SH-SY5Y (cell line): ENCODE results near the gene TBC1D22A.

ENCODE experiments used
- GATA2 ChIP-seq: IDR thresholded peaks from 2 replicates; pipeline ENCODE4 v1.6.1; 2011; ENCODE audit warnings: mild to moderate bottlenecking, low read depth, low read length
- GATA3 ChIP-seq: IDR thresholded peaks from 2 replicates; pipeline ENCODE4 v1.6.1; 2011; ENCODE audit warnings: low read depth, mild to moderate bottlenecking, low read length, moderate library complexity

The TBC1D22A gene

DNA sequence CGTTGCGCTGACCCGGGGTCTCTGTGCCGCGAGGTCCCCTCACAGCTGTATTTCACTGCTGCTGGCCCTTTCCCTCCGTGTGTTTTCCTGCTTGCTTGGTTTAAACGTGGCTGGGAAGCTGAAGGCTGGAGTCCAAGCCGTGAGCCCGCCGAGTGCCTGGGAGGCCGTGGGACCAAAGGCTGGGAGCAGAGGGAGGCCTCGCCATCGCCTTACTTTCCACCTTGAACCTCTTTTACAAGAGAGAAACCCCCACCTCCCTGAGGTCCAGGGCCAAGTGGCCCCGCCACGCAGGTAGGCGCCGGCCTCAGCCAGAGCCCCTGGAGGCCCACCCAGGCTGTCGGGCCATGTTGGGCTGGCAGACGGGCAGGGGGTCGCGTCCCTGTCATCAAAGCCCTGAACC, 411.6 kb downstream of the TBC1D22A start:
- TF ChIP-seq GATA3 = no peak
- TF ChIP-seq GATA2 = no peak

DNA sequence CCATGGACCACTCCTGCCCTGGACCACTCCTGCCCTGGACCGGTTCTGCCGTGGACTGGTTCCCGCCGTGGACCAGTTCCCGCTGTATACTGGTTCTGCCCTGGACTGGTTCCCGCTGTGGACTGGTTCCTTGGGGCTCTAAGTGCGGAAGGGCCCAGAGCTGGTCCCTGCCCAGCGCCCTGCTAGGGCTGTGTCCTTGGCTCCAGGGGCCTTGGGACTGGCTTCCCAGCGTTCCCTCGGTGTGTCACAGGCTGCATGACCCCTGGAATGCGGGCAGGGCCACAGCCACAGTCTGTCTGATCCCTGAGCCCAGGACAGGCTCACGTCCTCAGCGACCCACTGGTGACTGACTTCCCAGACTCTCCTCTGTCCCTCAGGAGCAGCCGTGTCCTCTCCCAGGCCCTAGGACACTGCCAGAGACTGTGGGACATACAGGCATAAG, 412.2 kb downstream of the TBC1D22A start:
- TF ChIP-seq GATA2 (no peak), GATA3 (no peak)

DNA sequence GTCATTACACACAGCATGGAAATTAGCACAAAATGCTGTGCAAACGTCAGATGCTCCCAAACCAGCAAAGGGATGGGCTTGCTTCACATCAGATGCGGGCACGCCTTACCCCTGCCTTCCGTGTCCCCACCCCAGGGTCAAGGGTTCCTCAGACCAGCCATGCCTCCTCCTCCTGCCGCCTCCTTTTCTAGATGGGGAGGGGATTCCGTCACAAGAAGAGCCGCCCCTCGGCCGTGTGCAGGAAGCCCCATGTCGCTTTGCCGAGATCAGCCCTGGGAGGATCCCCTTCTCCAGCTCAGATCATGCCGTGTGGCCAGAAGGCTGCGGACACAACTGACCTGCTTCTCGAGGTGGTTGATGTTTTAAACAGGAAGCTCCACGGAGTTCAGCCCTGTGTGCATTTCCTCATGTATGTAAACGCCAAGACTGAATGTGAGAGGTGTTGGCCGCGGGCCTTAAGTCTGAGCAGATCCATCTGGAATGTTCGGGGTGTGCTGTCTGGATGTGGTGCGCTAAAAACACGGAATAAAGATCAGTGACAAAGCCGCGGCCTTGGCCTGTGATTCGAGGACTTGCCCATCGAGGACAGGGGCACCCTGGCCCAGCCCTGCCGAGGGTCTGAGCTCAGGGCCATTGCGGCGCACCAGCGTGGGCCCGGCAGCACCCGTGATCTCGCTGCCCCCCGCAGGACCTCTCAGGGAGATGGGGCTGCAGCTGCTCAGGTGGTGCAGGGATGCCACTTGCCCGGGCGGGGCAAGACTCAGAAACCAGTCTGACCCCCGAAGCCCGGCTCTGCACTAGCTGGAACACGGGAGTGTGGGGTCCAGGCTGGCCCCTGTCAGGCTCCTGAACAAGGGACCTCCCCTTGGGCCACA, 412.9 kb downstream of the TBC1D22A start:
- TF ChIP-seq GATA3 = no peak
- no peak for TF ChIP-seq GATA2

DNA sequence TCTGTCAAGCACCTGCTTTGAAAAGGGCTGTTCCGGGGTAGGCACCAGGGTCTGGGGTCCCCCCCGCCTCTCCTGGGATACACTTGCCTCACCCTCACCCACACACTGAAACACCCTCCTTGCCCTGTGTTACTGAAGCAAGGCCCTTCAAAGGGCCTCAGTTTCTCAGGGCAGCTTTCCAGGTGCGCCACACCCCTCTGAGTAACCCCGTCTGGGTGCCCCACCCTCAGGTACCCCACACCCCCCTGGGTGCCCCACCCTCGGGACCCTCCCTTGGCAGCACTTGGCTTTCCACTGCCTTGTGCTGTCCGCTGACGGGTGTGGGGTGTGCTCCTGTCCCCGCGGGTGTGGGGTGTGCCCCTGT, 413.6 kb downstream of the TBC1D22A start:
- no peak for TF ChIP-seq GATA3
- no peak for TF ChIP-seq GATA2

DNA sequence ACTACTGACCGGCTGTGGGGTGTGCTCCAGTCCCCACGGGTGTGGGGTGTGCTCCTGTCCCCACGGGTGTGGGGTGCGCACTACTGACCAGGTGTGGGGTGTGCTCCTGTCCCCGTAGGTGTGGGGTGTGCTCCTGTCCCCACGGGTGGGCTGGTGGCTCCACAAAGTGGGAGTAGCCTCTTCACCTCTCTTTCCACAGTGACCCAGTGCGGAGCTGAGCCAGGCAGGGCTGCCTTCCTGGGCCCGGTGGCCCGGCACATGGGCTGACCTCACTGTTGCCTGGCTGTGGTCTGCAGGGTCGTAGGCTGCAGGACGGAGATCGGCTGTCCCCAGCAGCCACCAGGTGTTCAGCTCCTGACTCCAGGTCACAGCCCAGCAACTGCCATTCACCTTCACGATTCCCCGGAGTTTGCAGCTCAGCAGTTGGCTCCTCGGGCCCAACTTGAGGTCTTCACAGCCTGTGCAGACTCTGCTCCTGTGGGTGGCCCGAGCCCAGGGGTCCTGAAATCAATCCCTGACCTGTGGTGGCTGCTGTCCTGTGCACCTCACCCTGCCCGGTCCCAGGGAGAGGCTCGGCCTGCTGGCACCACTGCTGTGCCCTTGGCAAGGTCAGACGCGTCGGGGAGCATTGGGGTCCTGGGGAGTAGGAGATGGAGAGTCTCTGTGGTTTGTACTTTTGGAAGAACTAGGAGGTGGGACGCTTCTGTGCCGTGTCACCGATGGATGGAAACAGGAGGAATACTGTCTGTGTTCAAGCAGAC, 414.3 kb downstream of the TBC1D22A start:
- TF ChIP-seq GATA2 (no peak), GATA3 (no peak)

DNA sequence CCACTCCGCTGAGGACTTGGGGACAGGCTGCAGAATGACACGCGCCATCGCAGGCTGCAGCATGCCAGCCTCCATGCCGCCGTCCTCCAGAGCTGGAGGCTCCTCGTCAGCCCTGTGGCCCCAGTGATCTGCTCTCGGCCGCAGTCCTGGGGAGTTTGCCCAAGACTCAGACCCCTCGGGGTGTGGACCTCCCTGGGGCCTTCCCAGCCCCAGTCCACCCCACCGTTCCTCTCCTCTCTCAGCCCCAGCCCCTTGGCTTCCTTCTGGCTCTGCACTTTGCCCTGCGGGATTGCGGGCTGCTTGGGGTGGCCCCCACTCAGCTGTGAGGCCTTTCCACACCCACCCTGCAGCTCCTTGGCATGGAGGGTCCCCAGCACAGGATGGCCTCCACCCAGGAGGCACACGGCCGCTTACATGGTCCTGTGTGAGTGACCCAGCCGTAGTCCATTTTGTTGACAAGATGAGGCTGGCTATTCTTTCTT, 414.9 kb downstream of the TBC1D22A start:
- TF ChIP-seq GATA2 (no peak), GATA3 (no peak)

DNA sequence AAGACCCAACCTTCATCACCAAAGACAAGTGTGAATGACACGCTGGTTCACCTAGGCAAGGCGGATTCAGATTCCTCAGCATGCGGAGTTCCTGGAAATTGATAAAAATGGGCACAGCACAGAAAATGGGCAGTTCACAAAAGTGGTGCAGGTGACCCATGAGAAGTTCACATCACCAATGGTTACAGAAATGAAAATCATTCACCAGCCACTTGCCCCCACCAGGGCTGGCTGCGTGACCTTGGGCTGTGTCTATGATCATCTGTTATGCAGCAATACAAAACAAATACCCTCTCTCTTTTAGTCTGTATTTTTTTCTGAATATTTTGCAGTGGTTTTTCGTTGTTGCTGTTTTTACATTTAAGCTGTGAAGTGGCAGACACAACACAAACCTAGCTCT, 415.9 kb downstream of the TBC1D22A start:
- TF ChIP-seq GATA2 = no peak
- no peak for TF ChIP-seq GATA3

DNA sequence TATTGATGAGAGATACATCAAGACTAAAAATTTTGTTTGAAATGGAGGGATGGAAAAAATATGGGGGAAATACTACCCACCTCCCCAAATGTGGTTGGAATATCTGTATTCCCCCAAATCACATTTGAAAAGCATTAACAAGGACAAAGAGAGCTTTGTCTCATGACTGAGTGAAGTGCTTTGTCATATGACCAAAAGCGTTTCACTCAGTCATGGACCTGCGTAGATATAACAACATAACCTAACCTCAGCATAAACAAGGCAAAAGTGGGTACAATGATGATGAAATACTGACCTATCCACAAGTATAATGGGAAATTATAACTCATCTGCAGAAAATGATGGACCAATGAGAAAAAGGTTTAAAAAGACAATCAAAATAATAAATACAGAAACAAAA, 418.3 kb downstream of the TBC1D22A start:
- TF ChIP-seq GATA2 (no peak), GATA3 (no peak)

DNA sequence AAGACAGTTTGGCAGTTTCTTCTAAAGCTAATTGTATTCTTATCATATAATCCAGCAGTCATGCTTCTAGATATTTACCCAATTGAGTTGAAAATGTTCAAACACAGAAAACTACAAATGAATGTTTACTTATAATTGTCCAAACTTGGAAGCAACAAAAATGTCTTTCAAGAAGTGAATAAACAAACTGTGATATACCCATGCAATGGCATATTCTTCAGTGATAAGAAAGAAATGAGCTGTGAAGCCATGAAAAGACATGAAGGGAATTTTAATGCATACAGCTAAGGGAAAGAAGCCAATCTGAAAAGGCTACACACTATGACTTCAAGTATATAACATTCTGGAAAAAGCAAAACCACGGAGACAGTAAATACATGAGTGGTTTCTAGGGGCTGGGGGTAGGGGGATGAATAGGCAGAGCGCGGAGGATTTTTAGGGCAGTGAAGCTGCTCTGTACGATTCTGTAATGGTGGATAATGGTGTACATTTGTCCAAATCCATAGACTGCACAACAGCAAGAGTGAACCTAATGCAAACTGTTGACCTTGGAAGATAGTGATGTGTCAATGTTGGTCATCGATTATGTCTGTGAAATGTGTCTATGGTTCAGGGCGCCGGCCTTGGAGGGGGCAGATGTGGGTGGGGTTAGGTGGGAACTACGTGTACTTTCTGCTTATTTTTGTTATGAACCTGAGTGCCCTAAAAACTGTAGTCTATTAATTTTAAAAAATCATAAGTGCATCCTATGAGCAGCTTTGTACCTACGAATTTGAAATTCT, 424.9 kb downstream of the TBC1D22A start:
- no peak for TF ChIP-seq GATA3

DNA sequence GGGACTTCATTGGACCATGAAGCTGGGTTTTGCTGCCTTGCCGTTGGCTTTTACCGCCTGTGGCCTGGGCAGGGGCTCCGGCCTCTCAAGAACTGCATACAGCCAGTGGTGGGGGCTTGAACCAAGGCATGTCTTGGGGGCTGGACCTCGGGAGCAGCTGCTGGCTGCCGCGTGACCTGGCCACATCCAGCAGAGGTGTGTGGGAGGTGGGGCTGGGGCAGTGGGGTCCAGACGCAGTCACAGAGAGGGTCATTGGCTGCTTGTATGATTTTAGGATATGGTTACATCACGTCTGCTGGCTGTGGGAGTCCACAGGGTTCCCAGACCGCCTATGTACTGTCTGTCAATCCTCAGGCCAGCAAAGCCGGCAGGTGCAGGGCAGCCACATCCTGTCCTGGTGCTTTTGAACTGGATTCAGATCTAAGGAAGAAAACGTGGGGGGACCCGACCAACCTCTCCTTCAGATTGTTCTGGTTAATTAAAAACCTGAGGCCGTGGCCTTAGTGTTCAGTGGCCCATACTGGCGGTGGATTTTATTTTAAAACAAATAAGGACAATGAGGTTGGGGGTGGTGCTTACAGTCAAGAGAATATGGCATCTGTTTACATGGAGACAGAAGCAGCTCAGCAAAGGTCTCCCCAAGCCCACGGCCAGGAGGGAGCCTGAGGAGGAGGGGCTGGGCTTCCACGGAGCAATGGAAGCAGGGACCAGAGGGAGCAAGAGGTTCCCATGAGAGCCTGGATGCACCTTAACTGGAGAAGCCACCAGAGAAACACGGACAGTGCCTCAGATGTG, 426.0 kb downstream of the TBC1D22A start:
- no peak for TF ChIP-seq GATA3

DNA sequence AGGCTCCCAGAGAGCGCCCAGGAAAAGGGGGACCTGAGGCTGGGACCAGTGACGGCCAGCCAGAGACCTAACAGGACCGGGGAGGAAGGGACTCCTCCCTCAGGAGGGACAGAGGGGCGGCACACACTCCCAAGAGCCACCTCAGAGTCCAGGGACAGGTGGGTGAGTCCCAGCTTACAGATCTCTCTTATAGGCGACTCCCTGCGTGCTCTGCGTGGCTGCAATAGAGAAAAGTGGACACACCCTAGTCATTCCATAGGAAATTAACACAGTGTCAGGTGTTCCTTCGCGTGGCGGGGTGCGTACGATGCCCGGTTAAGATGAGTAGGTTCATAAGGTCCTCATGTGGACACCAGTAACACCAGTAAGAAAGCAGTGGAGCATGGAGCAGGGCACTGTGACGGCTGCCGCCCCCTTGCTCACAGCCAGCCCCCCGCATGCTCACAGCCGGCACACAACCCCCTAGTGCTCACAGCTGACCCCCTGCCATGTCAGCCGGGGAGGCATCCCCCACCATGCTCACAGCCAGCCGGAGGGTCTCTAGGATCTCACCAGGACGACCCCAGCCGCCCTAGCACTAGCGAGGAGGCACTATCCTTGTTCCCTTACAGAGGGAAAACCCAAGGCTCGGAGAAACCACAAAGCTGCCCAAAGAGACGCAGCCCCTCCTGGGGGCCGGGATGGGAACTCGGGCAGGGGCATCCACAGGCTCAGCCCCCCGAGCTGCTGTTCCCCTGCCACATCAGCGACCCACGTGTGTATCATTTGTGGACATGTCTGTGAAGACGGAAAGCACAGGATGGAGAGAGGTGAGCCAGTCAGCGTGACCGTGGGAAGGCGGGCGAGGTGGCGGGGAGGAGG, 426.8 kb downstream of the TBC1D22A start:
- TF ChIP-seq GATA2 = no peak
- no peak for TF ChIP-seq GATA3

DNA sequence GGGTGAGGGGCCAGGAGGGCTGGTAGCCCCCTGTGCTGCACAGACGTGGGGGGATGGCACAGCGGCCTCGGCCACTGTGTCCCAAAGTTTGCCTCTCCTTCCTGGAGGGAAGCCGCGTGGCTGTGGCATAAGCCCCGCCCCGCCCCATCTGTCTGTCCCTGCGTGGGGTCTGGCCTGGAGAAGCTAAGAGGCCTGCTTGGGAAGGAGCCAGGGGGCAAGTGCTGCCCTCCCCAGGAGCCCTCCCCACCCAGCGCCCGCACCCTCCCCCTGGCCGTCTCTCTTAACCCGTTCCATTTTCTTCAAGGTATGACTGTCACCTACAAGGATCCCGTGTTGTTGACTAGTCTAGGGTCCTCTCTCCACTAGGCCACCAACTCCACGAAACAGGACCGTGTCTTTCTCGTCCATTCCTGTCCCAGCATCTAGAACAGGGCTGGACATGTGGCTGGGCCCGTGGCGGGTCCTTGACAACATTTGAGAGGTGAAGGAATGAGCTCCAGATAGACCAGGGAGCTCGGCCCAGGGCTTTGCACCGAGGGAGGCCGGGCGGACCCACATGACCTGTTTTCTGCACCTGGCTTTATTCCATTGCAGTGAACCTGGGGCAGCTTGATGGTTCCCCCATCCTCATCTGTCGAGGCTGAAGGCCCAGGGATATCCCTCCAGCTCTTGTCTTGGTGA, 428.0 kb downstream of the TBC1D22A start:
- TF ChIP-seq GATA2 = no peak
